ENCODE results near the gene MYNN.

MYNN gene

DNA sequence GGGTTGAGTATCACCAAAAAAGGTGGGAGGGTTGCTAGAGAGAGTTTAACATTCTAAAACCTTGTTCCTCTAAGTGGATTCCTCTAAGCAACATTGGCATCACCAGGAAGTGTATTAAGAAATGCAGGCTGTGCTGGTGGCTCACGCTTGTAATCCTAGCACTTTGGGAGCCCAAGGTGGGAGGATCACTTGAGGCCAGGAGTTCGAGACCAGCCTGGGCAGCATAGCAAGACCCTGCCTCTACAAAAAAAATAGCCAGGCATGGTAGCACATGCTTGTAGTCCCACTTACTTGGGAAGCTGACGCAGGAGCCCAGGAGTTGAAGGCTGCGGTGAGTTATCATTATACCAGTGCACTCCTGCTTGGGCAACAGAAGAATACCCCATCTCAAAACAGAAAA, 4.6 kb downstream of the MYNN start:
- no peak for DNase-seq (ENCODE audit: low spot score)

DNA sequence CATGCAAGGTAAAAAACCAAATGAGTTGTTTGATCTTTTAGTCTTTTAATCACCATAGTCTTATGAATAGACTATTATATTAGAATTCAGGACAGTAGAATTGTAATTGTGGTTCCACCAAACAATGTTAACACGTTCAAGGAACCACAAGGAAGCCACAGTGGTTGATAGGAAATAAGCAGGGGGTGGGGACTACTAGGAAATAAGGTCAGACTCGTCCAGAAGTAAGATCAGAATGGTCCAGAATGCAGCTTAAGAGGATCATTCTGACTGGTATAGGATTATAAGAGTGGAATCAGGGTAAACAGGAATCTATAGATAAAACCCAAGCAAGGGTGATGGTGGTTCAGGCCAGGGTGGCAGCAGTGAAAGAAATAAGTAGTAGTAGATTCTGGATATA, 7.5 kb downstream of the MYNN start:
- no peak for DNase-seq (ENCODE audit: low spot score)

DNA sequence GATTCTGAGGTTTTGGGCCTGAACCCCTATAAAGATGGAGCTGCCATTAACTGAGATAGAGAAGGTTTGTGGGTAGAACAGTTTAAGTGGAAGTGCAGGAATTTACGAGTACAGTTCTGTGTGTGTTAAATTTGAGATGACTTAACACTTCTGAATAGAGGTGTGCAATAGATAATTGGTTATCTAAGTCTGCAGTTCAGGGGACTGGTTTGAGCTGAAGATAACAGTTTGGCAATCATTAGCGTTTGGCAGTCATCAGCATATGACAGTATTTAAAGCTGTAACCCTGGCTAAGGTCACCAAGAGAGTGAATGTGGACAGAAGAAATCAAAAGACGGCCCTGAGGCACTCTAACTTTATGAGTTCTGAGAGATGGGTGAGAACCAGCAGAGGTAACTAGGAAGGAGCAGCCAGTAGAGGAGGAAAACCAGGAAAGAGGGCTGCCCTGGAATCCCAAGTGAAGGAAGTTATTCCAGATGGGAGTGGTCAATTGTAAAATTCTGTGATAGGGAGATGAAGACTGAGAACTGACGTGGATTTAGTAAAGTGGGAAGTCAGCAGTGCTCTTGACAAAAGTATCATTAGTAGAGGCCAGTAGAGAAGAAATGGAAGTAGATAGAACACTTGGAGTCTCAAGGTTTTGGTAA, 8.1 kb downstream of the MYNN start:
- no peak for DNase-seq (ENCODE audit: low spot score)

DNA sequence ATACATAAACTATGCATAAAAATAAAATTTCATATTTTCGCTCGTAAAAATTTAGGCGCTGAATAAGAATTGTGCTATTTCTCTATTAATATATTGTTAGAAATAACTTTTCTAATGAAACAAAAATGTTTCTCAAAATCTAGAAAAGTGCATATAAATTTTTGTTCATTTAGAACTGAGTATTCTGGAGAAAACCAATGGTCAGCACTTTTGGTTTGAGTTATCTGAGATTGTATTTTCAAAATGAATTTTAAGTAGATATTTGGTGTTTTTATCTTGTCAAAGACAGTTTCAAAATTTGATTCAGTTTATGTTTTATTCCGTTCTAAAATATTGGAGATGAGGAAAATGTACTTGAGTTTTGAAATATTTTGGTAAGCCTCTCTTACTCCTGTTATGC, 13.9 kb downstream of the MYNN start:
- DNase-seq (ENCODE audit: low spot score) = no peak

DNA sequence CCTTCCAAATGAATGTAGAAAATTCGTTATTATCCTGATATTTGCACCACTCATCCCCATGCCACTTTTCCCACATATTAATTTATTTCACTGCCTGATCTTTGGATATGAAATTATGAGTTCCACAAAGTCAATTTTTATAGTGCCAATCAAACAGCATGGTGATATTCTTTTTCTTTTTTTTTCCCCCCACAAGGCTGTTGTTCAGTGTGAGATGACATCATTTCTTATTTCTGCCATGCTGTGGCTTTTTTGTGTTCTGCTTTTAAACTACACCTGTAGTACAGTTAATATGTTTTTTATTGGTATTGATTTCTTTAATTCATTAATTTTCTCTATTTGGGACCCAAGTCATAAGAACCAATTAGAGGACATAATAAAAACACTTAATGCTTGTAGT, 14.6 kb downstream of the MYNN start:
- no peak for DNase-seq (ENCODE audit: low spot score)

DNA sequence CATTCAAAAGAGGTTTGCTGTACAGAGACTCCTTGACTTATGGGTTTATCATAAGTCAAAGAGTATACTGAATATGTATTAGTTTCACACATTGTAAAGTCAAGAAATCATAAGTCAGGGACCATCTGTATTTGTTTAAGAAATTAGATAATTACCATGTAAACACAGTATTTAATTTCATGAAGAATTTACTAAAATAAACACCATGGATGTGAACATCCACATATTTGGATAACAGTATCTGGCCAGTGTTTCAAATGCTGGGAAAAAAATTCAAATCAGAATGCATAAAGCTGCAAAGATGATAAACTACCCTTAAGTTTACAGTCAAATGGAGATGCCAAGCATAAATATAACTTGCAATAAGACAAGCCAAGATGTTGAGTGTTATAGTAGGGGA, 17.0 kb downstream of the MYNN start:
- DNase-seq (ENCODE audit: low spot score) = no peak

DNA sequence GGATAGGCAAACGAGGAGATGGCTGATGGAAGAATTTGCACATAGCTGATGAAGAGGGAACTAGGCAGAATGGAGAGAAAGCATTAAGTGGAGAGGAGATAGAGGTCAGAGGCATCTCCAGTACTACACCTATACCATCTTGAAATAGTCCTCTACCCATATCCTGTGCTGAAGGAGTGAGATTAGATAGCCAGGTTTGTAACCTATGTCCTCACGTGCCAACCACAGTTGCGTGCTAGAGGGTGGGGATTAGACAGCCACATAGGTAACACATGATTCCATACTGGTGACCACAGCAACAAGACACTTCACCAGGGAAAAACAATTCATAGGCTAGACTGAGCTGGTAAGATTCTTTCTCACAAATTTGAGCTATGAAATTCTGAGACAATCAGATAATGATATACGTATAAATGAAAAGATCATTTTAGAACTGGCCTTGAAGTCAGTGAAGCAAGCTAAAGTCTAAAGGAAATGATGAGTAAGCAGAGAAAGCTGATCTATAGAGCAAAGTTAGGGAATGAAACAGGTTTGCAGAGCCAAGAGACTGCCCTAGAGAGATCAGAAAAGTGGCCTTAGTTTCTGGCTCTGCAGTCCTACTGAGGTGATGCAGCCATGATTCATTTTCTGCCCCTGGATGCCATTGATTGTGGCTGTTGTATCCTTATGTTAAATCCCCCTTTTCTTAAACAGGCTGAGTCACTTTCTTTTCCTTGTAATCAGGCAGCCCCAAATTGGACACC, 17.7 kb downstream of the MYNN start:
- no peak for DNase-seq (ENCODE audit: low spot score)

DNA sequence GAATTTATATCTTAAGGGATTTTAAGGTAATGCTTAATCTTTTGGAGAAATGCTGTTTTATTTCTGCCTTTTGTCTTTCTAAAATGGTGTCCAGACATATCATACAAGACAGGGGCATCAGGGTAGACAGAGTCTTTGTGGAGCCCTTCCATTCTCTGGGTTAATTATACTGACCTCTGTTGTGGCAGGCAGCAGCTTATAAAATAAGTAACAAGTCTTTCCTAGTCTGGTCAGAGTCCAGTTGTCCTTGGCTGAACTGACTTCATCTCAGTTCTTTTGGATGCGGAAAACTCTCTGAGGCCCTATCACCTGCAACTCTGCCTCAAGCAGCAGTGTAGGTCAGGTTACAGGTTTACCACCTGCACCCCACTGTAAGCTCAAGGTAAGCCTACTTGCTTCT, 19.2 kb downstream of the MYNN start:
- no peak for DNase-seq (ENCODE audit: low spot score)

DNA sequence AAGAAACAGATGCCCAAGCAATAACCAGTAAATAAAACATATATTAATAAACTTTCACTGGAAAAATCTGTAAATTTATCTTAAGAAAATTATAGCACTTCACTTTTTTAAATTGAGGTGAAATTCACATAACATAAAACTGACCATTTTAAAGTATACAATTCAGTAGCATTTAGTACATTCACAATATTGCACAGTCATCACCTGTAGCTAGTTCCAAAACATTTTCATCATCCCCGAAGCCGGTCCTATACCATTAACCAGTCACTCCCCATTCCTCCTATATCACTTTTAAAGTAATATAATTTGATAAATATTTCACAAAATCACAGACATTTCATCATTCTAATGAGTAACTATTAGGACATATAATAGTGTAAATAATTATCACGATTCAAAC, 31.5 kb downstream of the MYNN start:
- no peak for DNase-seq (ENCODE audit: low spot score)

DNA sequence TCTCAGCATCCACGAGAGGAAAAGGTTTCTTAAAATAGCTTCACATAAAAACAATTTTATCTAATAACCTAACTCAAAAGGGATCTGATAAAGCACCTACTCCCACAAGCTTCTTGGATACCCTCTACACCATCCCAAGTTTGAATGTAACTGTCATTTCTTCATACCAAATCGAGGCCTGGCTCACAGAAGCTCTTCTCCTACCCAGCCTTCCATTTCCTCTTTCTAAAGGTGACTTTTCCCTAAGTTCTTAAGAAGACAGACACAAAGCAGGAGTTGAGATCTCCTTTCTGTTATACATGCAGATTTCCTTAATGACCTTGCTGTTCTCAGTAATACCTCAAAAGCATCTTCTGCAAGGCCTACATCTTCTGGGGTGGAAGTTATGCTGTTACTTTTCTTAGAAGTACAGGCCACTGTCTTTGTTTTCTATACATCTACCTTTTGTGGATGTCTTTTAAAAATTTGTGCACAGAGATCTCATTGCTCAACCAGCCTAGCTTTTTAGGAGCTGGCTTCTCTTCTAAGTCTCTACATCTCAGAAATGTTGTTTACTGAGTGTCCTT, 36.1 kb downstream of the MYNN start:
- DNase-seq (ENCODE audit: low spot score) = no peak

DNA sequence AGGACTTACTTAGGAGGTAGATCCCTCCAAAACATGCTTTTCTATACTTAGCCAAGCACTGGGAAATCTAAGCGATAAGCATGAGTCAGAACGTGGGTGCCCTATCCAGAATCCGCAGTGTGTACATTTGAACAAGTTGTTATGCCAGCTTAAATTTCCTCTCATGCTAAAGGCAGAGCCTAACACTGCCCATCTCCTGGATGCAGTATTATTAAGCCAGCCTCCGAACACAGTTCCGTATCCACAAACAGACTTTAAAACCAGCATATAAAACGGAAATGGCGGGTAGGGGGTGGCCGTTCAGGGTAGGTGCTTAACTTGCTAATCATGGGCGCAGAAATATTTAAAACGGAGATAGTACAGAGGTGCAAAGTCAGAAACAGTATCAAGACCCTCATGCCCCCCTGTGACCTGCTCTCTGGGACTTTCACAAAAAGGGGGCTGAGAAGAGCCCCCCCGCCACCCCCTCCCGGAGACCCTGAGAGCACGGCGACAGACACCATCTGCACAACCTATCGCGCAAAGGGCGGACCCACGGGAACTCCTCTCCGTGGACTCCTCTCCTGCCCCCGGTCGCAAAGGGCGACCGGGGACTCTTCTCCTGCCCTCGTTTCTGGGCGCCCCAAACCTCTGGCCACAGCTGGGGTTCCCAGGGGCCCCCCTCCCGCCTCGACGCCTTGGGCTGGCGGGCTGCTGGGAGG, 38.6 kb downstream of the MYNN start:
- DNase-seq (ENCODE audit: low spot score) = peak; percentile 57

DNA sequence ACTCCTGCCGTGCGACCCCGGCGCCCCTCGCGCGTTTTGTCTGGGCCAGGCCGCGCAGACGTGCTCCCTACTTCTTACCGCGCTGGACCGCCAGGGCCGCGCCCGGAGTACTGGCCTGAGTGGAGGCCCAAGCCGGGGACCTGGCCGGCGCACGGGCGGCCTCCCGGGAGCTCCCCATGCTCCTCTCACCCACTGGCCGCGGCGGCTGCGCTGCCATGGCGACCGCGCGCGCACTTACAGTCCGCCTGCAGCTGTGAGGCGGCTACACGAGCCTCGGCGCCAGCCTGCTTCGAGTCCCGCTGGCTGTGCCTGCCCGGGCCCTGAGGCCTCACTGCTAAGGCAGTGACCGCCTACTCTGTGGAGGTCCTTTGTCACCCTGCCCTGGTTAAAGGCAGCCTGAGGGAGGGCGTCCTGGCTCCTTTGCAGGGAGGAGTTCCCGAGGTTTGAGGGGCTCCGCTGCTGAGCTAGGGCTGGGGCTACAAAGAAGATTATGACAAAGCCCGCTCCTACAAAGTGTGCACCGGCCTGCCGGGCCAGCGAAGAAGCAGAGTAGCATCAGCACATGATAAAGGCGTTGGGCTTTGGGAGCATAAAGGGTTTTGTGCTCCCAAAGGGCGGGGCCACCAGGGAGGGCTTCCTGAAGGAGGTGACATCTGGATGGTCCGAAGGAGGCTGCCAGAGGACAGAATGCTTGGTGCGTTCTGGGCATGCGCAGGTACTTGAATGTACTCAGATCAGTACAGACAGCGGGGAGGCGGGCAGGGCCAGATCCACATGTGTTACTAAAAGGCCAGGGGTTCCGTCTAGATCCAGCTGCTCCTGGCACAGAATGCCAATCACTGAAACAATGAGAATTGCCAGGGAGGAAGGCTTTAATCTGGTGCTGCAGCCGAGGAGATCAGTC, 39.4 kb downstream of the MYNN start, which contains the start of the genes LRRC34 and LRRIQ4:
Gene LRRC34 (minus strand): TSS at position 573 of the 904 bp plus-strand sequence. CDS start 356 bp downstream, at position 217.
Gene LRRIQ4 (plus strand): TSS at position 539 of the 904 bp plus-strand sequence. CDS start 9,052 bp downstream, outside the sequence.
- peak; percentile 73 for DNase-seq (ENCODE audit: low spot score)

DNA sequence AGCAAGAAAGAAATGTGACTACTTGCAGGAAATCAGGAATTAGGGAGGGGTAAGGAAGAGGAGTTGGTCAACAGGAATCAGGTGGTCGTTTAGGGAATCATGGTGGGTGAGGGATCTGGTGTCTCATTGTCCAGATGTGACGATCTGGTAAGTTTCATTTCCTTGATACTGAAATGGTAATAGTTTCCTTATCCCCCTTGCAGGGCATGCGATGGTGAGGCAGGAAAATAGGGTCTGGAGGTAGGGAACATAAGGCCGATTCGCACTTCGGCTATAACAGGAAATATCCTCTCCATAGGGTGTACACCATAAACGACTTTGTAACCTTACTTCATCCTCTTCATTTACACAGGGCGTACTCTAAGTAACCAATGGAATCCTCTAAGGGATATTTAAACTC, 40.1 kb downstream of the MYNN start:
- no peak for DNase-seq (ENCODE audit: low spot score)

DNA sequence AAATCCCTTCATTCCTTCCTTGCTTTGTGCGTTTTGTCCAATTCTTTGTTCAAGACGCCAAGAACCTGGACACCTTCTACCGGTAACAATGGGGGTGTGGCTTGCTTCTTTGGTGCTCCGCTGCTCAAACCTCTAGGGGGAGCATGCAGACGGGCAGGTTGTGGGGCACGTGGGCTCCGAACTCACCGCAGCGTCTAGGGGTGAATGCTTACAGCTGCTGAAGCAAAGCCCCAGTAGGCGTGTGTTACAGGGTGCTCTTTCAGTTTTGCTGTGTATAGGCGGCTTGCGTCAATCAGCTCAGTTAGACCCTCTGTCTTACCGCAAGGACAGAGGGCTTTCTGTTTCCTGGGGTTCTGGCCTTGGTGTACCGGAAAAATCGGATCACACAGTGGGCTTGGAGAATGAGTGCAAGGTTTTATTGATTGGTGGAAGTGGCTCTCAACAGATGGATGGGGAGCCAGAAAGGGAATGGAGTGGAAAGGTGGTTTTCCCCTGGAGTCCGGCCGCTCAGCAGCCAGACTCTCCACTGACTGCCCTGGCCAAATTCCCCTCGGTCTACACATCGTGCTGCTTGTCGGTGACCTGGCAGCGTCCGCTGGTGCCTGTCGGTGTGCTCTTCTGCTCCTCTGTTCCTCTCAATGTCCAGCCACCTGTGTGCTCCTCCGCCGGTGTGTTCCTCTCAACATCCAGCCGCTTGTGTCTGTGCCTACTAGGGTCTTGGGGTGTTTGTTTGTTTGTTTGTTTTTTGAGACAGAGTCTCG, 40.7 kb downstream of the MYNN start:
- DNase-seq (ENCODE audit: low spot score) = peak; percentile 74

DNA sequence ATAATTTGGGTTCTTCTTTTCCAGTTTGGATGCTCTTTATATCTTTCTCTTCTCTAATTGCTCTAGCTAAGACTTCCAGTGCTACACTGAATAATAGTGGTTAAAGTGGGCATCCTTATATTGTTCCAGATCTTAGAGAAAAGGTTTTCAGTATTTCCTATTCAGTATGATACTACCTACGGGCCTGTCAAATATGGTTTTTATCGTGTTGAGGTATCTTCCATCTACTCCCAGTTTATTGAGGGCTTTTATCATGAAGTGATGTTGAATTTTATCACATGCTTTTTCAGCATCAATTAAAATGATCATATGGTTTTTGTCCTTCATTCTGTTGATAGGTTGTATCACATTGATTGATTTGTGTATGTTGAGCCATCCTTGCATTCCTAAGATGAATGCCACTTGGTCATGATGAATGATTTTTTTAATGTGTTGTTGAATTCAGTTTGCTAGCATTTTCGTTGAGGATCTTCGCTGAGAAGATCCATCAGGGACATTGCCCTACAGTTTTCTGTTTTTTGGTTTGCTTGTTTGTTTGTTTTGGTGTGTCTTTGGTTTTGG, 42.5 kb downstream of the MYNN start:
- DNase-seq (ENCODE audit: low spot score) = no peak

DNA sequence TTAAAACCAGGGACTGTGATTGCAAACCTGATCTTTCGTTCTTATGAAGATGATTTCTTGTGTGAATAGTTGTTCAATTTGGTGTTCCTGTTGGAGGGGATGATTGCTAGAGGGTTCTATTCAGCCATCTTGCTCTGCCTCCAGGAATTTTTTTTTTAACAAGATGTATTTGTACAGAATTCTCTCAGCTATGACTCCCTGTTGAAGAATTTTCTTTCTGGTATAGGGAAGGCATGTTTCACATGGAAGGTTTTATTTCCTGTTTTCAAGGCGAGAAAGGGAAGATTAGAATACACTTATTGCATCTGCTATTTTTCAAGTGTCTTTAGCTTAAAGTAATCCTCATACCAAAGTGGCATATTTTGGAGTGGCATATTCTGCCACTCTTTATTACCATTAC, 45.1 kb downstream of the MYNN start:
- DNase-seq (ENCODE audit: low spot score) = no peak

DNA sequence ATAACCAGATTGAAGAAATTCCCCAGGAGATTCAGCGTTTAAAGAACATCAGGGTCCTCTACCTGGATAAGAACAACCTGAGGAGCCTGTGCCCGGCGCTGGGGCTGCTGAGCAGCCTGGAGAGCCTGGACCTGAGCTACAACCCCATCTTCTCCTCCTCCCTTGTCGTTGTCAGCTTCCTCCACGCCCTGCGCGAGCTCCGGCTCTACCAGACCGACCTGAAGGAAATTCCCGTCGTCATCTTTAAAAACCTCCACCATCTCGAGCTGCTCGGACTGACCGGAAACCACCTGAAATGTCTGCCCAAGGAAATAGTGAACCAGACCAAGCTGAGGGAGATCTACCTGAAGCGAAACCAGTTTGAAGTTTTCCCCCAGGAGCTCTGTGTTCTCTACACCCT, 48.9 kb downstream of the MYNN start:
- no peak for DNase-seq (ENCODE audit: low spot score)

DNA sequence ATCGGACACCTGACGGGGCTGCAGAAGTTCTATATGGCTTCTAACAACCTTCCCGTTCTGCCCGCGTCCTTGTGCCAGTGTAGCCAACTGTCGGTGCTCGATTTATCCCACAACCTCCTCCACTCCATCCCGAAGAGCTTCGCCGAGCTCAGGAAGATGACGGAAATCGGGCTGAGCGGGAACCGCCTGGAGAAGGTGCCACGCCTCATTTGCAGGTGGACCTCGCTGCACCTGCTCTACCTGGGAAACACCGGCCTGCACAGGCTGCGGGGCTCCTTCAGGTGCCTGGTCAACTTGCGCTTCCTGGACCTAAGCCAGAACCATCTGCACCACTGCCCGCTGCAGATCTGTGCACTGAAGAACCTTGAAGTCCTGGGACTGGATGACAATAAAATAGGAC, 49.3 kb downstream of the MYNN start:
- no peak for DNase-seq (ENCODE audit: low spot score)

DNA sequence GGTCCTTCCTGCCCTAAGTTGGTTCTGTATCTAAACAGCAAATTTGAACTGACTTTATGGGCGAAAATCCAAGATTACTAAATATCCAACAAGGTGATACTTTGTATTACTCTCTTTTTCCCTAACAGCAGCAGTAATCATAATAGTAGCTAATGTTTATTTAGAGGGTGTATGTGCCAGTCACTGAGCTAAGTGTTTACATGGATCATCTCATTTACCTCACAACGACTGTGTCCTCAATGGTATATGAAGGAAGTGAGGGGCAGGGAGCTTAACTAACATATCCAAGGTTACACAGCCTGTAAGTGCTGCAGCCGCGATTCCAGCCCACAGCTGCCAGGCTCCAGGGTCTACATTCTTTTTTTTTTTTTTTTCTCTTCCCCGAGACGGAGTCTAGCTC, 49.8 kb downstream of the MYNN start:
- DNase-seq (ENCODE audit: low spot score) = no peak

DNA sequence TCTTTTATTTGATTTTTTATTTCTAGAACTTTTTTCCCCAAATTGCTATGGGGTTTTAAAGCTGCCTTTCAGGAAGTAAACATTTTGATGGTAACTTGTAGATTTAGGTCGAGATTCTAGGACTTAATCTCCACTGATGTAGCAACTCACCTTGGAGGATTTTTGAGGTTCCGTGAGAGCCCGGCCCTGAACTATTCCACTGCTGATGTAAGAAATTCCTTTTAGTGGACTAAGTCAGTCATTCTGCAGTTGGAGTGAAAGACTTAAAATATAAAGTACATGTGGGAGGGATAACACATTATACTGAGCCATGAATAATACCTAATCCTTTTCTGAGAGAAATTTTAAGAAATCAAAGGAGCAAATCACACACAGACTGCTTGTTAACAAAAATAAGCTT, 52.1 kb downstream of the MYNN start:
- no peak for DNase-seq (ENCODE audit: low spot score)

DNA sequence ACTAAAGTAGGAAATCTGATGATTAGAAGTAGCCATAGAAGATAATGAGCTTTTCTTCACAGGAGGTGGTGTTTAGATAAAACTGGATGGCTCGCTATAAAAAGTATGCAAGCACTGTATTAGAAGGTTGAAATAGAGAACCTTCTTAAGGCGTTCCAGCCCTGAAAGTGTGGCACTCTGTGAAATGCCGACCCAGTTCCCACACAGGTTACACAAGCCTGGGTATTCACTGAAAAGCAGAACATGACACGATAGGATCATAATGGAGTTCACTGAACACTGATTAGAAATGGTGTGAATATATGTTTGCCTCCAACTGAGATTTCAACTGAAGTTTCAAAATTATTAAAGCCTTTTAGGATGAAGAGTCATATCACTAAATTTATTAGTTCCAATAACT, 54.5 kb downstream of the MYNN start:
- no peak for DNase-seq (ENCODE audit: low spot score)
